DND-41 (cell line): ENCODE measurements around the gene PRAMEF5.
"Not testable (repeated sequence)": the region's sequence is repeated elsewhere in the genome, so short reads cannot be mapped to it uniquely, and the experiment has no call there.

Experiments used
- CTCF ChIP-seq: IDR thresholded peaks from 2 replicates; pipeline ENCODE4 v1.5.1; 2012; ENCODE audit warnings: borderline replicate concordance, low read length, moderate library complexity, mild to moderate bottlenecking; ENCODE audit not compliant: poor library complexity, severe bottlenecking; ENCODE audit errors: extremely low read depth
- EZH2 ChIP-seq: IDR thresholded peaks from 3 replicates; pipeline ENCODE4 v1.6.1; 2012; ENCODE audit warnings: borderline replicate concordance, low read depth, mild to moderate bottlenecking, moderate library complexity, low read length, inconsistent platforms; ENCODE audit not compliant: severe bottlenecking

GRCh38 chr1:13225675-13226204 is 28.3 kb upstream of the PRAMEF5 start, which contains the start of gene PRAMEF18:
- not testable (repeated sequence) for TF ChIP-seq CTCF, EZH2
